22Rv1 (cell line): ENCODE data around the gene LYZL6.

ENCODE experiments used
- CTCF ChIP-seq: fragments of 450-650 bp; IDR thresholded peaks from 2 replicates; pipeline ENCODE4 v1.5.1; 2017; ENCODE audit warnings: mild to moderate bottlenecking
- ZFX ChIP-seq: fragments of 450-650 bp; IDR thresholded peaks from 2 replicates; pipeline ENCODE4 v1.6.1; 2017; ENCODE audit warnings: antibody characterized with exemption, borderline replicate concordance

GRCh38 chr17:35948092-35948491 lies 4.6 kb upstream of the LYZL6 start:
- TF ChIP-seq CTCF, result no peak
- no peak for TF ChIP-seq ZFX
